GM12873 (cell line): Measurements from ENCODE around the gene PELO.

Experiments used
- CTCF ChIP-seq: IDR thresholded peaks from 2 replicates; pipeline ENCODE4 v1.5.1; 2012; ENCODE audit warnings: low read depth, mild to moderate bottlenecking, moderate library complexity, low read length, control low read depth; ENCODE audit not compliant: insufficient read depth; ENCODE audit errors: missing control alignments

The PELO gene

GRCh38 chr5:52794519-52794918 is 6.8 kb downstream of the PELO start:
- TF ChIP-seq CTCF, result no peak

DNA sequence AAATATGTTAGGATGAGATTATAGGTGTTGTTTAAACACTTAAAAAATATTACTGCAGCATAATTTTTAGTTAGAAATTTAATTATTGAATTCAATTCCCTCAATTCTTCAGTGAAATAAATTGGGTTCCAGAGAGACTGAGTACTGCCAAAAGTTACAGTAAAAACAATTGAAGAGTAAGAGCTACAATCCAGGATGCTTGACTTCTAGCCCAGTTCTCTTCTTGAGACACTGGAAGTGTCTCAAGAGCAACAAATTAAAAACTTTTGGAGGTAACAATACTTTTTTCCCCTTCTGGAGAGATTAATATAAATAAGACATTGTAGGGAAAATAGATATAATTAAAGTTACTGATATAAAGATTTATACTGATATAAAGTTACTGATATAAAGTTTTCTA is 8.3 kb downstream of the PELO start:
- TF ChIP-seq CTCF, result no peak

DNA sequence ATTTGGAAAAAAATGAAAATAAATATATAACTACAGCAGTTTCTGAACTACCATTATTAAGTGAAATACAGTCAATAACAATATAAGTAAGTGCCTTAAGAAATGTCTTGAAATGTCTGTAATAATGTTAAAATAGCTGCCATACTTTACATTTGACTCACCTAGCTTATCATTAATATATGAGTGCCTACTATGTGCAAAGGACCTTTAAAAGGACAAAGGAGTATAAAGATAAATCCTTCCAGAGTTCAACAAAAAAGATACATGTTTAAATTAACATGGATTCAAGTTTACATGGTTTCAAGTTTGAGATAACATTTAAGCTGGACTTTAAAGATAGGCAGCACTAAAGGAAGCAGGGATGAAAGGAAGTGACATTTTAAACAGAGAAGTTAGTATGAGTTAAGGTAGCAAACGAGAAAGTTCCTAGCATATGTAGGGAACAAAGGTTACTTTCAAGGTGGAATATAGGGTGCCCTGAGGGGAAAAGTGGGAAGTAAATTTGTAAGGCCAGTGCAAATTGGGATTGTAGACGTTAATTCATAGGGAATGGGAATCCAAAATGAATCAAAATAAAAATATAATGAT is 8.9 kb downstream of the PELO start:
- no peak for TF ChIP-seq CTCF

GRCh38 chr5:52798938-52799337 is 11.2 kb downstream of the PELO start:
- TF ChIP-seq CTCF, result no peak

DNA sequence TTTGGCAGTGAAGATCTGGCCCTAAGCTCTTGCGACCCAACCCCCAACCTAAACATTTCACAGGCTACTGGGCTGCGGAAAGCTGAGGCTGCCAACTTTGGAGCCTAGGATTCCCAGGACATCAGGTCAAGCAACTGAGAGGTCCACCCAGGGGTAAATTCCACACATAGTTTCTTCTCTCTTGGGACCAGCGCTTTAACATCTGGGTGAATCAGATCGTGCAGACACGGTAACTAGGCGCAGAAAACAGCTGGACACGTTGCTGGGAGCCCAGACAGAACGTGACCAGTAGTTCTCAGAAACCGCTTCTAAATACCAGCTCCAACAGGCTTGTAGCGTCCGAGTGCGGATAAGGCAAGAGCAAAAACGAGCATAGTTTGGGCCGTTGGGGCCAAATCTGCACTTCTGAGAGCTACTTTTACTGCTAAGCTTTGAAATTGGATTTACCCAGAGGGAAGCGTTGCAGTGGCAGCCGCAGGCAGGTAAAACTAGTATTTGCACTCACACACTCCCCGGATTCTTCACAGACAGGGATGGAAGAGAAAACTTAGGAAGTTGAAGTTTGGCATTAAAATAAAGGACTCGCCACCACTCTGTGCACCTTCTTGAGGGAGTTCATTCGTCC is 11.8 kb downstream of the PELO start:
- no peak for TF ChIP-seq CTCF

DNA sequence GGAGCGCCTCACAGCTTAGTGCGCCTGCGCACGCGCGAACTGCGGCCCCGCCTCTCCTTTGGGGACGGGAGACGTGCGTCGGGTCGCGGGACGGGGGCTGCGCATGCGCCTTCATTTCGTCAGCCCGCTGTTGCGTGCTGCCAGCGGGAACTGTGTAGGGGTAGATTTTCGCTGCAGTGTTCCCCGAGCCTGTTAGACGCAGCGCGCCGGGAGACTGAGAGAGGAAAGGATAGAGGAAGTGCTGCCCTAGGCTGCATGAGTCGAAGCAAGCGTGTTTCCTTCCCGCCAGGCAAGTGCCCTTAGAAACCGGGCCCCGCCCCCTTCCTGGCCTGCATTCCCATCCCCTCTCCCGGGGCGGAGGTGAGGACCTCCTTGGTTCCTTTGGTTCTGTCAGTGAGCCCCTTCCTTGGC is 12.3 kb downstream of the PELO start:
- no peak for TF ChIP-seq CTCF

DNA sequence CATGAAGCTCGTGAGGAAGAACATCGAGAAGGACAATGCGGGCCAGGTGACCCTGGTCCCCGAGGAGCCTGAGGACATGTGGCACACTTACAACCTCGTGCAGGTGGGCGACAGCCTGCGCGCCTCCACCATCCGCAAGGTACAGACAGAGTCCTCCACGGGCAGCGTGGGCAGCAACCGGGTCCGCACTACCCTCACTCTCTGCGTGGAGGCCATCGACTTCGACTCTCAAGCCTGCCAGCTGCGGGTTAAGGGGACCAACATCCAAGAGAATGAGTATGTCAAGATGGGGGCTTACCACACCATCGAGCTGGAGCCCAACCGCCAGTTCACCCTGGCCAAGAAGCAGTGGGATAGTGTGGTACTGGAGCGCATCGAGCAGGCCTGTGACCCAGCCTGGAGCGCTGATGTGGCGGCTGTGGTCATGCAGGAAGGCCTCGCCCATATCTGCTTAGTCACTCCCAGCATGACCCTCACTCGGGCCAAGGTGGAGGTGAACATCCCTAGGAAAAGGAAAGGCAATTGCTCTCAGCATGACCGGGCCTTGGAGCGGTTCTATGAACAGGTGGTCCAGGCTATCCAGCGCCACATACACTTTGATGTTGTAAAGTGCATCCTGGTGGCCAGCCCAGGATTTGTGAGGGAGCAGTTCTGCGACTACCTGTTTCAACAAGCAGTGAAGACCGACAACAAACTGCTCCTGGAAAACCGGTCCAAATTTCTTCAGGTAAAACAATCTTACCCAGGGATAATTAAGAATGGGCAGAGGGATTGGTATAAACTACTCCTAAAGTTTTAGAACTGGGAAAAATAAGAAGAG is 12.9 kb downstream of the PELO start:
- TF ChIP-seq CTCF, result peak; percentile 12
